ENCODE measurements around the gene ZNF219.

The ZNF219 gene

DNA sequence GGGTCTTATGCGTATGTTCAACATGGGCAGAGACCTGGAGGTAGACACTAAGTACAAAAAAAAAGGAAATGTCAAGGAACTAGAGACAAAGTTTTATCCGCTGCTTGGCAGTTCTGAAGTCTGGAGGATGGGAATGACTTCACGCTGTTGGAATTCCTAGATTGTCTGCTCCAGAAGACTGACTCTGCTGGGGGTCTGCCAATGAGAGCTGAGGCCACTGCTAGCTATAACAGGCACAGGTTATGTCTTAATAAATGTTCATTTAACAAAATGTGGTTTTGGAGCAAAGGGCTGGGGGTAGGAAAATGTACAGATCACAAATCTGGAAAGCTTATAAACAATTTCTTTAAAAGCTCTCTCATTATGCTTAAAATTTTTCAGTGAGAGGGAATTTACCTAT lies 35.0 kb downstream of the ZNF219 start:
- DNase-seq: no peak

DNA sequence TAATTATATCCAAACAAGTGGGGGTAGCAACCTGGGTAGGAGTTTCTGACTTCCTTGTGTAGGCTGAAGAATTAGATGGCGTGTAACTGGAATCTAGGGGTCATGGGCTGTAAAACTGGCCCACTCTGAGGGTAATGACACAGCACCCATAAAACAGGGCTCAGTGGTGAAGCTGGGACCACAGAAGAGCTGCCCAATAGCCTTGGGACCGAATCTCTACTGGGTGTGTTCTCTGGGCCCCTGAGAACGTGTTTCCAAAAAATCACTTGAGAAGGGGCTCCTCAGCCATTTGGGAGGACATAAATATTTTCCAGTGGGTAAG lies 37.1 kb downstream of the ZNF219 start:
- DNase-seq: no peak

GRCh38 chr14:21060614-21061346 lies 37.7 kb downstream of the ZNF219 start:
- DNase-seq: no peak

- DNase-seq: no peak
Measured at GRCh38 chr14:21059842-21060613, 38.4 kb downstream of the ZNF219 start.

GRCh38 chr14:21058903-21059302 lies 39.6 kb downstream of the ZNF219 start:
- DNase-seq: no peak

- no peak for DNase-seq
Measured at GRCh38 chr14:21057803-21058675, 40.4 kb downstream of the ZNF219 start, which contains the start of gene RNASE8. TSS of gene RNASE8 (plus strand) at chr14:21057822. CDS start at chr14:21057893, 71 bp downstream.

GRCh38 chr14:21056520-21057163 lies 41.8 kb downstream of the ZNF219 start:
- DNase-seq: no peak

- no peak for DNase-seq
Measured at GRCh38 chr14:21055432-21056117, 42.9 kb downstream of the ZNF219 start.

DNA sequence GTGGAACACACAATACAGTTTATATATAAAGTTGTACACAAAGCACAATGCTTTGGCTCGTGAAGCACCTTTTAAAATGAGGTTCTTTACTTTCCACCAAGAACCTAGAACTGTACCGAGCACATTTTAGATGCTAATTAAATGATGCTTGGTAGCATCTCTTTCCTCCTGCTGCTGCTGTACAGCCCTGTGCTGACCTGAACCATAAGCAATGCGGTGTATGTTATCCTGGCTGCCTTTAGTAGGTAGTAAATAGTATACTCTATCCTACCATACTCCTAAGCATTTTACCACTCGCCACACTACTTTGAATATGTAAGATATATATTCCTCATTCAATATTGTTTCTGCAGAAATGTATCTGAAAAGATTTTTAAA lies 43.7 kb downstream of the ZNF219 start:
- DNase-seq: no peak

DNA sequence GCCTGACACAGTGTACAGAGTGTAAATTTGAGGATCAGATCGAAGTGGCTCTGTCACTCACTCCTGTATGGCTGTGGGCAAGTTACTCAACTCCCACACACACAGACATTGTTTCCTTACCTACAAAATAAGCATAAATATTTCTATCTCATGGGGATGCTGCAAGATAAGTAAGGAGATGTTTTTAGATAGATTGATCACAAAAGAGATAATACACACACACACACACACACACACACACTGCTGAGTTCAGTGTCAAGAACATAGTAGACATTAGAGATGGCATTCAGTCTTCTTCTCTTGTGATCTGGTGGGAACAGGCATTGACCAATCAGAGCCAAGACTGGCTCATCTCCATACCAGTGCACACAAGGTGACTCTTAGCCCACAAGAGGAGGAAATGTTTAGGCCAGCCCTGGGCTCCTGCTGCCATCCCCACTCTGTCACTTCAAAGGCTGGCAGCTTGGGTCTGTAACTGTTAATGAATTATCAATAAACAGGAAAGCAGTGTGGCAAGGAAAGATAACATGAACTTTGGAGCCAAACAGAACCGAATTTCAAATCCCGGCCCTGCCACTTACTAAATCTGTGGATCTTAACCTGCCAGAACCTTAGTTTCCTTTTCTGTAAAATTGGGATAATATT lies 44.2 kb downstream of the ZNF219 start:
- DNase-seq: no peak

GRCh38 chr14:21053184-21054122 lies 45.0 kb downstream of the ZNF219 start:
- DNase-seq: no peak

DNA sequence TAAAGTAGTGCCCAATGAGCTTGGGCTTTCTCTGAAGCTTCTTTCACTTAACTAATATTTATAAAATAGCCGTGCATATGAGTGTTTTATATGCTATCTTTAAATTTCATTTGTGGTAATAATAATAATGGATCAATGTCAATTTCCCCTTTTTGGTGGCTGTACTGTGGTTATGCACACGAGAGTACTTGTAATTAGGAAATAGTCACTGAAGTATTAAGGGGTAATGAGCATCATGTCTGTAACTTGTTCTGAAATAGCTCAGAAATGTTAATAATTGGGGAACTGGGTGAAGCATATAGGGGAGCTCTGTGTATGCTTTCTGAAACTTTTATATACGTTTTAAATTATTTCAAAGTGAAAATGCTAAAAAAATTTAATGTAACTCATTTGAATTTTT lies 47.9 kb downstream of the ZNF219 start:
- no peak for DNase-seq

GRCh38 chr14:21049271-21049673 lies 49.2 kb downstream of the ZNF219 start:
- no peak for DNase-seq

DNA sequence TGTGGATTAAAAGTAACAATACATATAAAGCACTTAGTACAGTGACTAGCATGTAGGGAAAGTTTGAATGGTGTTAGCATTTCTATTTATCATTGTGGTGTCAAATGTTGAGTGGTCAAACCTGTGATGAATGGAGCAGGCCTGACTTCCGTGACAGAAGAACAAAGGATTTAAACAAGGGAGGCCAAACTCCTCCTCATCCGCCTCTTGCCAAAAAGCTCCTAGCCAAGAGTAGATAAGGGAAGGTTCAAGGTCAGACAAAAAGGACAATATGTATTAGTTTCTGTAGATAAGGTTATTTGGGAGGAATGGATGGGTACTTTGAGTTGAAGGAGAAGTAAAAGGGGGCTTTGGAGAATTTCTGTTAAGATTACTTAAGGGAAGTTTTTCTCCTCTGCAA lies 49.8 kb downstream of the ZNF219 start:
- DNase-seq: no peak

- DNase-seq: no peak
Measured at GRCh38 chr14:21047378-21047781, 51.1 kb downstream of the ZNF219 start.

- peak; percentile 84 for DNase-seq
Measured at GRCh38 chr14:21043974-21044618, 54.4 kb downstream of the ZNF219 start.

GRCh38 chr14:21043387-21043973 lies 55.0 kb downstream of the ZNF219 start:
- no peak for DNase-seq

DNA sequence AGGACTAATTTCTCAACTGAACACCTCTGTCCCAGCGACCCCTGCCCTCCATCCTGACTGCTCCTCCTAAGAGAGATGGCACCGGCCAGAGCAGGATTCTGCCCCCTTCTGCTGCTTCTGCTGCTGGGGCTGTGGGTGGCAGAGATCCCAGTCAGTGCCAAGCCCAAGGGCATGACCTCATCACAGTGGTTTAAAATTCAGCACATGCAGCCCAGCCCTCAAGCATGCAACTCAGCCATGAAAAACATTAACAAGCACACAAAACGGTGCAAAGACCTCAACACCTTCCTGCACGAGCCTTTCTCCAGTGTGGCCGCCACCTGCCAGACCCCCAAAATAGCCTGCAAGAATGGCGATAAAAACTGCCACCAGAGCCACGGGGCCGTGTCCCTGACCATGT lies 55.5 kb downstream of the ZNF219 start:
- DNase-seq: no peak

- DNase-seq: no peak
Measured at GRCh38 chr14:21041676-21042433, 56.6 kb downstream of the ZNF219 start, which contains the start of gene RNASE7. TSS of gene RNASE7 (plus strand) at chr14:21042362. CDS start at chr14:21042993, 631 bp downstream.

Measured in GF-D8 (cell line).